ENCODE data around the gene SMIM27.
"Not testable (repeated sequence)": the region's sequence is repeated elsewhere in the genome, so short reads cannot be mapped to it uniquely, and the experiment has no call there.

Gene SMIM27

DNA sequence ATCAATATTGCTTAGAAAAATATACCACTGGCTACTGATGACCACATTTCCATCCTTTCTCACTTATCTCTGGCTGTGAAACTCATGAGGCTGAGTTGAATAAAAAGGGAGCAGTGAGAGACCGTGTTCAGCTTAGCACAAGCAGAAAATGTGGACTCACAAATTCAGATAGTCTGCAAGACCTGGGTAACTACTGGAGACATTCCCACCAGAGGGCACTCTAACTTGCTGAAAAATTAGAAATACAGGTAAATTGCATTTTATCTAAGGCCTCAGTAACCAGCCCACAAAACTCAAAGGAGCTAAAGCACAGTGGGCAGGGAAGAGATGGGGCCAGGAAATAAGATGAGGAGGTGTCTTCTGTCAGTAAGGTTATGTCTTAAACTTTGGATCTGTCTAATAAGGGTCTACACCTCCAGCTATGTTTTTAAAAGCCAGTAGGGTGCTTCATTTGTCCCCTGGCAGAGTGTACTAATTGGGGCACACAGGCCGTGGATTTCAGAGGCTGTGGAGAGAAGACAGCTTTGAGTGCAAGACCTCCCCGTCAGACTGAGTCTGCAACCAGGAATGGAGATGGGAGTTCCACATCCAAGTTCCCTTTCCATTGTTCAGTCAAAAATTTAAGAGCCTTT is 29.5 kb downstream of the SMIM27 start:
- DNase-seq (ENCODE audit: insufficient read length): no peak
- TF ChIP-seq TAF1 (IDR thresholded peaks at IDR 0.05; ENCODE audit: borderline replicate concordance, low read depth, low read length) (no peak), POLR2A (IDR thresholded peaks at IDR 0.05; ENCODE audit: low read depth, low read length) (no peak), POLR2AphosphoS5 (IDR thresholded peaks at IDR 0.05; ENCODE audit: low read depth, low read length) (no peak)
- FAIRE-seq: peak; percentile 66

GRCh38 chr9:32584784-32585183 is 32.7 kb downstream of the SMIM27 start:
- FAIRE-seq: no peak
- no peak for DNase-seq (ENCODE audit: insufficient read length)
- no peak for TF ChIP-seq POLR2AphosphoS5 (IDR thresholded peaks at IDR 0.05; ENCODE audit: low read depth, low read length)
- TF ChIP-seq POLR2A (IDR thresholded peaks at IDR 0.05; ENCODE audit: low read depth, low read length): no peak
- no peak for TF ChIP-seq TAF1 (IDR thresholded peaks at IDR 0.05; ENCODE audit: borderline replicate concordance, low read depth, low read length)

GRCh38 chr9:32587901-32588300 is 35.8 kb downstream of the SMIM27 start:
- DNase-seq (ENCODE audit: insufficient read length) (no peak), FAIRE-seq (no peak)
- TF ChIP-seq POLR2A (IDR thresholded peaks at IDR 0.05; ENCODE audit: low read depth, low read length) (no peak), TAF1 (IDR thresholded peaks at IDR 0.05; ENCODE audit: borderline replicate concordance, low read depth, low read length) (no peak), POLR2AphosphoS5 (IDR thresholded peaks at IDR 0.05; ENCODE audit: low read depth, low read length) (no peak)

DNA sequence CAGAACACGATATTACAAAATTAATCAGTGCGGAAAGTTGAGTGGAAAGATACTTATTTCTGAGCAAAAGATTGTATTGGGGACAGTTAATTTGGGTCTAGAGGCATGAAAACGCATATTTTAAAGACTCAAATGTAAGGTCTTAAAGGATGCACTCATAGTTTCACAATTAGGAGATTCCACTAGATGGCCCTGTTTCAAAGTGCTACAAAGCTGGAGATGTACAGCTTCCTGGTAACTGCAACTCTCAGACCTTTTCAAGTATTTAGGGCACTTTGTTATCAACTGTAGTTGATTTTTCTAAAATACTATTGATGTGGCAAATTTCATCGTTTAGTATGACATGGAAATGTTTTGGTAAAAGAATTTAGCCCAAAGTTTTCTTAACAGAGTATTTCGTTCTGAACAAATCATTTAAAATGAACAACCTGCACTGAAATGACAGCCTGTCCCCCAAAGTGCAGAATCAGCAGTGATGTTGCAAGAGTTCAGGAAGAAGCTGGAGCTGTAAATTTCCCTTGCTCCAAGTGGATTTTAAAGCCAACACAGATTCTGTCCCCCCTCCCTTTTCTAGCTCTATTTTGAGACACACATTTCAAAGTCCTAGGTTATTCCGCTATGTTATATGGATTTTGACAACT is 37.1 kb downstream of the SMIM27 start:
- DNase-seq (ENCODE audit: insufficient read length) (no peak), FAIRE-seq (no peak)
- TF ChIP-seq POLR2A (IDR thresholded peaks at IDR 0.05; ENCODE audit: low read depth, low read length) (no peak), POLR2AphosphoS5 (IDR thresholded peaks at IDR 0.05; ENCODE audit: low read depth, low read length) (no peak), TAF1 (IDR thresholded peaks at IDR 0.05; ENCODE audit: borderline replicate concordance, low read depth, low read length) (no peak)

DNA sequence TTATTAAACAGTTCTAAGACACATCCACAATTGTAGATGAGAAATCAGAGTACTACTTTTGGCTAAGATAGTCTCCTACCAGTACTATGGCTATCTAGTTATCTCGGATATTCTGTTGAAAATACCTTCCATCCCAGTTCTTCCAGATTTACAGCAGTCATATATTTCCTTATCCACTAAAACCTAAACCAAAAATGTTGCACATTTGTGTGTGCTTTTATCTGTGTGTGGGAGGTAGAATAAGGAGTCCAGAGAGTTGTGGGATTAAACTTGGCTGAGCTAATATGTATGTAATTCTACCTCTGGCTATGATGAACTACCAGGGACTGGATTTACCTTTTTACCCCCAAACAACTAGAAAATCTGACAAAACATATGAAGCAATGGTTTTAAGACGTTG is 38.3 kb downstream of the SMIM27 start:
- FAIRE-seq (no peak), DNase-seq (ENCODE audit: insufficient read length) (no peak)
- TF ChIP-seq TAF1 (IDR thresholded peaks at IDR 0.05; ENCODE audit: borderline replicate concordance, low read depth, low read length) (no peak), POLR2A (IDR thresholded peaks at IDR 0.05; ENCODE audit: low read depth, low read length) (no peak), POLR2AphosphoS5 (IDR thresholded peaks at IDR 0.05; ENCODE audit: low read depth, low read length) (no peak)

GRCh38 chr9:32590898-32591297 is 38.8 kb downstream of the SMIM27 start:
- TF ChIP-seq POLR2AphosphoS5 (IDR thresholded peaks at IDR 0.05; ENCODE audit: low read depth, low read length): no peak
- TF ChIP-seq POLR2A (IDR thresholded peaks at IDR 0.05; ENCODE audit: low read depth, low read length): no peak
- no peak for TF ChIP-seq TAF1 (IDR thresholded peaks at IDR 0.05; ENCODE audit: borderline replicate concordance, low read depth, low read length)
- DNase-seq (ENCODE audit: insufficient read length): no peak
- no peak for FAIRE-seq

GRCh38 chr9:32596096-32596865 is 44.2 kb downstream of the SMIM27 start:
- FAIRE-seq (no peak), DNase-seq (ENCODE audit: insufficient read length) (no peak)
- TF ChIP-seq POLR2AphosphoS5 (IDR thresholded peaks at IDR 0.05; ENCODE audit: low read depth, low read length) (no peak), TAF1 (IDR thresholded peaks at IDR 0.05; ENCODE audit: borderline replicate concordance, low read depth, low read length) (no peak), POLR2A (IDR thresholded peaks at IDR 0.05; ENCODE audit: low read depth, low read length) (no peak)

- no peak for FAIRE-seq
- no peak for TF ChIP-seq TAF1 (IDR thresholded peaks at IDR 0.05; ENCODE audit: borderline replicate concordance, low read depth, low read length)
- TF ChIP-seq POLR2AphosphoS5 (IDR thresholded peaks at IDR 0.05; ENCODE audit: low read depth, low read length): no peak
- TF ChIP-seq POLR2A (IDR thresholded peaks at IDR 0.05; ENCODE audit: low read depth, low read length): no peak
- DNase-seq (ENCODE audit: insufficient read length): no peak
Observed at GRCh38 chr9:32596936-32597335, 44.8 kb downstream of the SMIM27 start.

DNA sequence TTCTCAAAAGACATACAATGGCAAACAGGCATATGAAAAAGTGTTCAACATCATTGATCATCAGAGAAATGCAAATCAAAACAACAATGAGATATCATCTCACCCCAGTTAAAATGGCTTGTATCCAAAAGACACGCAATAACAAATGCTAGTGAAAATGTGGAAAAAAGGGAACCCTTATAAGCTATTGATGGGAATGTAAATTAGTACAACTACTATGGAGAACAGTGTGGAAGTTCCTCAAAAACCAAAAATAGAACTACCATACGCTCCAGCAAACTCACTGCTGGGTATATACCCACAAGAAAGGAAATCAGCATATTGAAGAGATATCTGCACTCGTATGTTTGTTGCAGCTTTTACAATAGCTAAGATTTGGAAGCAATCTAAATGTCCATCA is 46.9 kb downstream of the SMIM27 start:
- not testable (repeated sequence) for DNase-seq (ENCODE audit: insufficient read length); FAIRE-seq

Data from GM12892 (cell line).